ENCODE measurements around the gene EXOSC1. TPM values are rescaled to one million over a fixed set of nuclear protein-coding genes. Genes with fewer than 3 reads are reported as not detected.

The EXOSC1 gene
- total RNA-seq, 1 donor from 2014 or later, result 36.1 TPM

- Mint-ChIP-seq H3K36me3 (peaks cover 24% of the 10 kb centered on the region), H3K9me3 (no peaks in the 10 kb centered on the region), H3K4me3 (no peak overlapping the region), H3K27ac (peak overlapping the region; percentile 75), H3K4me1 (ENCODE audit: unreplicated experiment) (peaks cover 11% of the 10 kb centered on the region), H3K27me3 (no peaks in the 10 kb centered on the region)
- DNase-seq (ENCODE audit: extremely low spot score, unreplicated experiment), result no peak
- TF ChIP-seq CTCF (conservative IDR thresholded peaks at IDR 0.05), result no peak
Measured at GRCh38 chr10:97464226-97464625, 18.4 kb upstream of the EXOSC1 start.

- Mint-ChIP-seq H3K36me3 (peaks cover 29% of the 10 kb centered on the region), H3K4me1 (ENCODE audit: unreplicated experiment) (peaks cover 11% of the 10 kb centered on the region), H3K4me3 (no peak overlapping the region), H3K27ac (peak overlapping the region; percentile 75), H3K27me3 (no peaks in the 10 kb centered on the region), H3K9me3 (no peaks in the 10 kb centered on the region)
- peak; percentile 91 for TF ChIP-seq CTCF (conservative IDR thresholded peaks at IDR 0.05)
- DNase-seq (ENCODE audit: extremely low spot score, unreplicated experiment), result no peak
Measured at GRCh38 chr10:97463363-97464132, 17.7 kb upstream of the EXOSC1 start.

- H3K4me3 Mint-ChIP-seq, result no peak overlapping the region
- H3K27me3 Mint-ChIP-seq, result no peaks in the 10 kb centered on the region
- no peak for DNase-seq (ENCODE audit: extremely low spot score, unreplicated experiment)
- peaks cover 35% of the 10 kb centered on the region for H3K36me3 Mint-ChIP-seq
- H3K9me3 Mint-ChIP-seq, result no peaks in the 10 kb centered on the region
- no peak overlapping the region for H3K27ac Mint-ChIP-seq
- peaks cover 11% of the 10 kb centered on the region for H3K4me1 Mint-ChIP-seq (ENCODE audit: unreplicated experiment)
- TF ChIP-seq CTCF (conservative IDR thresholded peaks at IDR 0.05), result no peak
Measured at GRCh38 chr10:97462309-97462708, 16.5 kb upstream of the EXOSC1 start.

- H3K36me3 Mint-ChIP-seq, result peaks cover 39% of the 10 kb centered on the region
Measured at GRCh38 chr10:97459933-97460332, 14.1 kb upstream of the EXOSC1 start.

GRCh38 chr10:97459111-97459510 lies 13.3 kb upstream of the EXOSC1 start:
- TF ChIP-seq CTCF (conservative IDR thresholded peaks at IDR 0.05), result no peak
- Mint-ChIP-seq H3K27me3 (no peaks in the 10 kb centered on the region), H3K36me3 (peaks cover 37% of the 10 kb centered on the region), H3K27ac (no peak overlapping the region), H3K9me3 (no peaks in the 10 kb centered on the region), H3K4me3 (no peak overlapping the region), H3K4me1 (ENCODE audit: unreplicated experiment) (peaks cover 14% of the 10 kb centered on the region)
- no peak for DNase-seq (ENCODE audit: extremely low spot score, unreplicated experiment)

More at GRCh38 chr10:97459933-97460332, 14.1 kb upstream of the EXOSC1 start:
- Mint-ChIP-seq H3K4me3 (no peak overlapping the region), H3K27me3 (no peaks in the 10 kb centered on the region), H3K27ac (no peak overlapping the region), H3K4me1 (ENCODE audit: unreplicated experiment) (peaks cover 11% of the 10 kb centered on the region), H3K9me3 (no peaks in the 10 kb centered on the region)
- no peak for TF ChIP-seq CTCF (conservative IDR thresholded peaks at IDR 0.05)
- DNase-seq (ENCODE audit: extremely low spot score, unreplicated experiment), result no peak
